Renal cortical epithelial cell (primary cell): ENCODE data around the gene MRPL22. TPM values are rescaled to one million over a fixed set of nuclear protein-coding genes. Genes with fewer than 3 reads are reported as not detected.
"Not testable (repeated sequence)": the region's sequence is repeated elsewhere in the genome, so short reads cannot be mapped to it uniquely, and the experiment has no call there.

ENCODE experiments used
- DNase-seq: peaks from one replicate; pipeline ENCODE4 v3.0.0-alpha.2; 2011; ENCODE audit warnings: low read depth
- total RNA-seq: library from RNA; depleted of rRNA; stranded (reverse); fragments of >200 nt; gene quantifications from 2 replicates; pipeline ENCODE4 v1.2.3, GENCODE V29; 2014

The MRPL22 gene
- total RNA-seq, 1 donor from 2014 or later, result 17.6 TPM

DNA sequence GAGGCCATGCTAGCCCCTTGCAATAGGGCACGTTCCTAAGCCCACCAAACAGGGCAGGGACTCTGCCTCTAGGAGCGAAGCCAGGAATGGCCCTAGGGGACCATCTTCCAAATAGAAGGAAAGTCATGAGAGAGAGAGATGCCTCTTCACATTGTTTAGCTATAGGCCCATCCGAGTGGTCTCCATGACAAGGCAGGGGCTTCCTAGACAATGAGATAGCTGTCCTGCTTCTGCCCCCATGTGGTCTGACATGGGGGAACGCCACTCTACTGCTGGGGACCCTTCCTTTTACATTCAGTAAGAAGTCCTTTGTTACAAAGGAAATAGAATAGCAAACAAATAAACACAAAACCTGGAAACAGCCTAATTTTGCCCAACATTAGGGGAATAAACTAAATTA, 54.8 kb downstream of the MRPL22 start:
- no peak for DNase-seq

DNA sequence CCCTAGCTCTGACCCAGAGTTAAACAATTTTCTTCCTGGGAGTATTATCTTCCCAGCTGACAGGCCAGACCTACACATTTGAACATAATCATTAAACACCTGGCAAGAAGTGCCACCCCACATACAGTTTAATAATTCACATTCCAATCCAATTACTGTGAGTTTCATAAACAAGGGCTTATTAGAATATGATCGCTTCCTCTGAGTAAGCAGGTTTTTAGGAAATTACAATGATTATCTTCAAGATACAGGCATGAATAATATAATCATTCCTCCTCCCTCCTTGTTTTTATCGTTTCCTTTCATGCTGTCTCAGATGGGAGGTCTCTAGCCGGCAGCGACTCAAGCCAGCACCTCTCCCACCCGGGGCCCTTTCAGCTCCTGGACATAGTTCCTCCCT, 56.9 kb downstream of the MRPL22 start:
- peak; percentile 6 for DNase-seq

DNA sequence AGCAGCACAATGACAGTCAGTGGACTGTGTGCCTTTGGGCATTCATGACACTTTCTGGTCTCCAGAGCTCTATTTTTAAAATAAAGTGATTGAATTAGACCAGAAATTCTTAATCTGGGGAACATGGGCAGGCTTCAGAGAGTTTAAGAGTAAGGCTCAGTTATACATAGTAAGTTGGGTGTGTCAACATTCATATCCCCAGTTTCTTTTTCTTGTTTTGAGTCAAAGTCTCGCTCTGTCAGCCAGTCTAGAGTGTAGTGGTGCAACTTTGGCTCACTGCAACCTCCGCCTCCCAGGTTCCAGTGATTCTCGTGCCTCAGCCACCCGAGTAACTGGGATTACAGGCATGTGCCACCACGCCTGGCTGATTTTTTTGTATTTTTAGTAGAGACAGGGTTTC, 59.0 kb downstream of the MRPL22 start:
- no peak for DNase-seq

DNA sequence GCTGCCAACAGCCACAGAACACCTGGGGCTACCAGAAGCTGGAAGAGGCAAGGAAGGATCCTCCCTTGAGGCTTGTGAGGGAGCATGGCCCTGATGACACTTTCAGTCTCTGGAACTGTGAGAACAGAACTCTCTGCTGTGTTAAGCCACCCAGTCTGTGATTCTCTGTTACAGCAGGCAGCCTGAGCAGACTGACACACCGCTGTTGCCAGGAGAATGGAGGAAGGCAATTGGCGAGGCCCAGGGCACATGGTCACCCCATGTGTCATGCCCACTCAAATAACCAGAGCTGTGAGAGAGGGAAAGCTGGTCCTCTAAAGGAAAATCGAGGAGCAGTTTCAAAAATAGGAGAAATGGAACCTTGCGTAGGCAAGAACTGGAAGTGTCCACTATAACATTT, 60.6 kb downstream of the MRPL22 start:
- DNase-seq, result no peak

DNA sequence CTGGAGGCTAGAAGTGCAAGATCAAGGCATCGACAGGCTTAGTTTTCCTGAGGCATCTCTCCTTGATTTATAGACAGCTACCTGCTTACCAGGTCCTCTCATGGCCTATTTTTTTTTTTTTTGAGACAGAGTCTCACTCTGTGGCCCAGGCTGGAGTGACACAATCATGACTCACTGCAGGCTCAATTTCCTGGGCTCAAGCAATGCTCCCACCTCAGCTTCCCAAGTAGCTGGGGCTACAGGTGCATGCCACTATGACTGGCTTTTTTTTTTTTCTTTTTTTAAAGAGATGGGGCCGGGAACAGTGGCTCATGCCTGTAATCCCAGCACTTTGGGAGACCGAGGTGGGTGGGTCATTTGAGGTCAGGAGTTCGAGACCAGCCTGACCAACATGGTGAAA, 61.8 kb downstream of the MRPL22 start:
- peak; percentile 23 for DNase-seq

DNA sequence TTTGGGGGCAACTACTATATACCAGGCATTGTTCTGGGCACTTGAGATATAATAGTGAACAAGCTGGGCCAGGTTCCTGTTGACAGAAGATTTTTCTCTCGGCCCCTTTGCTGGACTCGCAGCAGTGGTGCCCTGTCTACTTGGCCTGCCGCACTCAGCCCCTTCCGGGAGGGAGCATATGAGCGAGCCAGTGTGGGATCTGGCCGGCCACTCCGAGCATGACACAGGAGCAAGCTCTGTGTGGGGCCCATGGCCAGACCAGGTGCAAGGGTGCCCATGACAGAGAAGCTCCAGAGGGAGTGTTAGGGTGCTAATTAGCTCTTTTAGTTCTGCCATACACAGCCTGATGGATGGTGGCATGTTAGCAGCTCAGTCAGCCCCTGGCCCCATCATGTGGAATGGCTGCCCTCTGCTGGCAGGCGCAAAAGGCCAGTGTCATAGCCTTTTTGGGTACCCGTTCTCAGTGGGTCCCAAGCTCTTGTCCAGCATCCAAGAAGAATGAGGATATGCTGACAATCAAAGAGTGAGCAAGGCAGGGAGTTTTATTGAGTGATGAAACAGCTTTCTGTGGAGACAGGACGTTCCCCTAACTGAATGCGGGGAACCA, 63.4 kb downstream of the MRPL22 start:
- DNase-seq, result no peak

DNA sequence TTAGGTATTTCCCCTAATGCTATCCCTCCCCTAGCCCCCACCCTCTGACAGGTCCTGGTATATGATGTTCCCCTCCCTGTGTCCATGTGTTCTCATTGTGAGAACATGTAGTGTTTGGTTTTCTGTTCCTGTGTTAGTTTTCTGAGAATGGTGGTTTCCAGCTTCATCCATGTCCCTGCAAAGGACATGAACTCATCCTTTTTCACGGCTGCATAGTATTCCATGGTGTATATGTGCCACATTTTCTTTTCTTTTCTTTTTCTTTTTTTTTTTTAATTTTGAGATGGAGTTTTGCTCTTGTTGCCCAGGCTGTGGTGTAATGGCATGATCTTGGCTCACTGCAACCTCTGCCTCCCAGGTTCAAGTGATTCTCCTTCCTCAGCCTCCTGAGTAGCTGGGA, 65.4 kb downstream of the MRPL22 start:
- DNase-seq, result not testable (repeated sequence)

DNA sequence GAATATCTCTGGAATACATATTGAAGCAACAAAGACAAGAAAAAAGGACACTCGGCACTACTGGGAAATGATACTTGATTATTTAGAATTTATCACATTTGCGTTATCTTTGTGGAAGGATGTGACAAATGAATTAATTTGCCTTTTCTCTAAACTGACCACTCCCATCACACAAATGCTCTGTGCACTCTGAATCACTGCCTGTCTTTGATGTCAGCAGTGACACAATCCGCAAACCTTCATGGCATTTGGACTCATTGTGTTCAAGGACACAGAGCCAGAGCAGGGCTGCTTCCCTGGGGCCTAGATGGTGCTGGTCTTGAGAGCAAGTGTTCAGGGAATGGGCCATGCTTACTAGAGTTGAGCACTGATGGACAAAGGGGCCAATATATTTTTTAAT, 67.8 kb downstream of the MRPL22 start:
- DNase-seq, result no peak

DNA sequence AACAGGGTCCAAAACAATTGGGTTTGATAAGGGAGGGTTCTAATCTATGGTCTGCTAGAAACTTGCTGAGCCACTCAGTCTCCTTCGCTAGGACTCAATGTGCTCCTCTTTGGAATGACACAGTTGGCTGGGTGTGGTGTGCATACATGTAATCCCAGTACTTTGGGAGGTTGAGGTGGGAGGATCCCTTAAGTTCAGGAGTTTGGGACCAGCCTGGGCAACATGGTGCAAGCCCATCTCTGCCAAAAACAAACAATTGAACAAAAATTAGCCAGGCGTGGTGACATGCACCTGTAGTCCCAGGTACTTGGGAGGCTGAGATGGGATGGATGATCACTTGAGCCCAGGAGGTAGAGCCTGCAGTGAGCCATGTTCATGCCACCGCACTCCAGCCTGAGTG, 70.0 kb downstream of the MRPL22 start:
- DNase-seq, result no peak

DNA sequence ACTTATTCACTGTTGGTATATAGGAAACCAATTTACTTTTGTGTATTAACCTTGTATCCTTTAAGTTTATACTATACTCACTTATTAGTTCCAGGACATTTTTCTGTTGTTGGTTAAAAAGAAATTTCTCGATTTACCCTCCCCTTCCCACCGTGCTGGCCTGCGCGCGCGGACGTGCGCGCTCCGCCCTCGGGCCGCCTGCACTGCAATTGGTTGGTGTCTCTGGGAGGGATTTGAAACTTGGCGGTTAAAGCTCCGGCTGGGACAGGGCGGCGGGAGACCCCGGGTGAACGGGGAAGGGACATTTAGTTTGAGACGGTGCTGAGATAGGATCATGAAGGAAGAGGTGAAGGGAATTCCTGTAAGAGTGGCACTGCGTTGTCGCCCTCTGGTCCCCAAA, 72.7 kb downstream of the MRPL22 start, which contains the start of gene KIF4B:
KIF4B (plus strand) TSS at position 230 of the 400 bp plus-strand sequence; CDS start at position 335, 105 bp downstream.
- no peak for DNase-seq

DNA sequence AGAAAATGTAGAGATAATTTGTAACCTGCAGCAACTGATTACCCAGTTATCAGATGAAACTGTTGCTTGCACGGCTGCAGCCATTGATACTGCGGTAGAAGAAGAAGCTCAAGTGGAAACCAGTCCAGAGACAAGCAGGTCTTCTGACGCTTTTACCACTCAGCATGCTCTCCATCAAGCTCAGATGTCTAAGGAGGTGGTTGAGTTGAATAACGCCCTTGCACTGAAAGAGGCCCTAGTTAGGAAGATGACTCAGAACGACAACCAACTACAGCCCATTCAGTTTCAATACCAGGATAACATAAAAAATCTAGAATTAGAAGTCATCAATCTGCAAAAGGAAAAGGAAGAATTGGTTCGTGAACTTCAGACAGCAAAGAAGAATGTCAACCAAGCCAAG, 74.4 kb downstream of the MRPL22 start:
- DNase-seq, result no peak

DNA sequence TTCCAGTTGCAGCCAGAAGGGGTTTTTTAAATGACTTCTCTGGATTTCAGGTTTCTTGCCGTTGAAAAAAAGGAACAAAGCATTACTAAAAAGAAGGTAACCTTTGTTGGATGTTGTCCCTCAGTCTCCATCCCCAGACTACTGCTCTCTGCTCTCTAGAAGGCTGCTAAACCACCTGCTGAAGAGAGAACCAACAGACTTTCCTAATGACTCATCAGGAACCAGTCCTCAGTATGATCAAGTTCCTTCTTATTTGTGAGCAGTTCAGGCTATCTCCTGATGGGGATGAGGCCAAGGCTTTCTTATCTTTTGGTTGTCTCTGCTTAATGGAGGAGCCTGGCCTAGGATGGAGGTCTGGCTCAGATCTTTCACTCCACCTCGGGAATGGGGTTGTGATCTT, 76.7 kb downstream of the MRPL22 start:
- DNase-seq, result no peak

Other genes starting within 250 kb of the MRPL22 start
- 33.2 and 96.5 TPM in 2 replicates for gene LARP1, start 185.7 kb upstream of the MRPL22 start, total RNA-seq
- 4.2 TPM in 1 of 2 replicates, not detected in the other for gene FAXDC2, start 90.5 kb upstream of the MRPL22 start, total RNA-seq
- 87.3 and 105 TPM in 2 replicates for gene CNOT8, start 82.4 kb upstream of the MRPL22 start, total RNA-seq
- gene GEMIN5, start 2.9 kb upstream of the MRPL22 start, total RNA-seq, result 10.6 and 21.5 TPM in 2 replicates
- gene KIF4B, start 72.7 kb downstream of the MRPL22 start, total RNA-seq, result 0.05 TPM in 1 of 2 replicates, not detected in the other